ENCODE results near the gene CDC25A. TPM values are rescaled to one million over a fixed set of nuclear protein-coding genes. Genes with fewer than 3 reads are reported as not detected.

The CDC25A gene
- total and polyA plus RNA-seq, 2 experiments from 2014 or later = 17.7 to 126 TPM

- Histone ChIP-seq H3K9me2 (ENCODE audit: insufficient read depth) (no peaks in the 10 kb centered on the region), H3K4me3 (no peak overlapping the region), H3K27ac (ENCODE audit: low read depth) (no peak overlapping the region; the same call in 1 of the 2 replicates), H3K27me3 (ENCODE audit: insufficient read depth) (no peaks in the 10 kb centered on the region), H3K4me2 (no peak overlapping the region), H3K36me3 (ENCODE audit: insufficient read depth) (no peaks in the 10 kb centered on the region), H3K4me1 (ENCODE audit: insufficient read depth) (no peaks in the 10 kb centered on the region), H3F3A (replicated peaks; ENCODE audit: low read depth) (0 out of 2 replicates have a peak, but pooled peaks cover 4% of the 10 kb centered on the region), H4K20me1 (replicated peaks; ENCODE audit: insufficient read depth) (no peaks in the 10 kb centered on the region), H3K79me2 (replicated peaks; ENCODE audit: insufficient read depth) (no peaks in the 10 kb centered on the region), H2AFZ (peak overlapping the region; percentile 70)
- no peaks in the 10 kb centered on the region for H3K36me3 Mint-ChIP-seq (ENCODE audit: low read depth)
- H3K4me1 Mint-ChIP-seq = peaks cover 9% of the 10 kb centered on the region
- ATAC-seq = no peak; the same call in 2 of the 3 replicates
- TF ChIP-seq EZH2 (IDR thresholded peaks at IDR 0.05; ENCODE audit: low read depth, unreplicated experiment) = no peak
- no peak for TF ChIP-seq ZNF331 (CRISPR knock-in tag; IDR thresholded peaks at IDR 0.05; ENCODE audit: low read depth)
- TF ChIP-seq ZNF114 (CRISPR knock-in tag; IDR thresholded peaks at IDR 0.05) = no peak
- no peak for TF ChIP-seq CTCF (conservative IDR thresholded peaks at IDR 0.05; ENCODE audit: low read depth in 2 of 2)
- TF ChIP-seq STAT1 (IDR thresholded peaks at IDR 0.05; ENCODE audit: unreplicated experiment) = no peak
- TF ChIP-seq JUNB (IDR thresholded peaks at IDR 0.05; ENCODE audit: unreplicated experiment) = no peak
- TF ChIP-seq, protein P1, sequence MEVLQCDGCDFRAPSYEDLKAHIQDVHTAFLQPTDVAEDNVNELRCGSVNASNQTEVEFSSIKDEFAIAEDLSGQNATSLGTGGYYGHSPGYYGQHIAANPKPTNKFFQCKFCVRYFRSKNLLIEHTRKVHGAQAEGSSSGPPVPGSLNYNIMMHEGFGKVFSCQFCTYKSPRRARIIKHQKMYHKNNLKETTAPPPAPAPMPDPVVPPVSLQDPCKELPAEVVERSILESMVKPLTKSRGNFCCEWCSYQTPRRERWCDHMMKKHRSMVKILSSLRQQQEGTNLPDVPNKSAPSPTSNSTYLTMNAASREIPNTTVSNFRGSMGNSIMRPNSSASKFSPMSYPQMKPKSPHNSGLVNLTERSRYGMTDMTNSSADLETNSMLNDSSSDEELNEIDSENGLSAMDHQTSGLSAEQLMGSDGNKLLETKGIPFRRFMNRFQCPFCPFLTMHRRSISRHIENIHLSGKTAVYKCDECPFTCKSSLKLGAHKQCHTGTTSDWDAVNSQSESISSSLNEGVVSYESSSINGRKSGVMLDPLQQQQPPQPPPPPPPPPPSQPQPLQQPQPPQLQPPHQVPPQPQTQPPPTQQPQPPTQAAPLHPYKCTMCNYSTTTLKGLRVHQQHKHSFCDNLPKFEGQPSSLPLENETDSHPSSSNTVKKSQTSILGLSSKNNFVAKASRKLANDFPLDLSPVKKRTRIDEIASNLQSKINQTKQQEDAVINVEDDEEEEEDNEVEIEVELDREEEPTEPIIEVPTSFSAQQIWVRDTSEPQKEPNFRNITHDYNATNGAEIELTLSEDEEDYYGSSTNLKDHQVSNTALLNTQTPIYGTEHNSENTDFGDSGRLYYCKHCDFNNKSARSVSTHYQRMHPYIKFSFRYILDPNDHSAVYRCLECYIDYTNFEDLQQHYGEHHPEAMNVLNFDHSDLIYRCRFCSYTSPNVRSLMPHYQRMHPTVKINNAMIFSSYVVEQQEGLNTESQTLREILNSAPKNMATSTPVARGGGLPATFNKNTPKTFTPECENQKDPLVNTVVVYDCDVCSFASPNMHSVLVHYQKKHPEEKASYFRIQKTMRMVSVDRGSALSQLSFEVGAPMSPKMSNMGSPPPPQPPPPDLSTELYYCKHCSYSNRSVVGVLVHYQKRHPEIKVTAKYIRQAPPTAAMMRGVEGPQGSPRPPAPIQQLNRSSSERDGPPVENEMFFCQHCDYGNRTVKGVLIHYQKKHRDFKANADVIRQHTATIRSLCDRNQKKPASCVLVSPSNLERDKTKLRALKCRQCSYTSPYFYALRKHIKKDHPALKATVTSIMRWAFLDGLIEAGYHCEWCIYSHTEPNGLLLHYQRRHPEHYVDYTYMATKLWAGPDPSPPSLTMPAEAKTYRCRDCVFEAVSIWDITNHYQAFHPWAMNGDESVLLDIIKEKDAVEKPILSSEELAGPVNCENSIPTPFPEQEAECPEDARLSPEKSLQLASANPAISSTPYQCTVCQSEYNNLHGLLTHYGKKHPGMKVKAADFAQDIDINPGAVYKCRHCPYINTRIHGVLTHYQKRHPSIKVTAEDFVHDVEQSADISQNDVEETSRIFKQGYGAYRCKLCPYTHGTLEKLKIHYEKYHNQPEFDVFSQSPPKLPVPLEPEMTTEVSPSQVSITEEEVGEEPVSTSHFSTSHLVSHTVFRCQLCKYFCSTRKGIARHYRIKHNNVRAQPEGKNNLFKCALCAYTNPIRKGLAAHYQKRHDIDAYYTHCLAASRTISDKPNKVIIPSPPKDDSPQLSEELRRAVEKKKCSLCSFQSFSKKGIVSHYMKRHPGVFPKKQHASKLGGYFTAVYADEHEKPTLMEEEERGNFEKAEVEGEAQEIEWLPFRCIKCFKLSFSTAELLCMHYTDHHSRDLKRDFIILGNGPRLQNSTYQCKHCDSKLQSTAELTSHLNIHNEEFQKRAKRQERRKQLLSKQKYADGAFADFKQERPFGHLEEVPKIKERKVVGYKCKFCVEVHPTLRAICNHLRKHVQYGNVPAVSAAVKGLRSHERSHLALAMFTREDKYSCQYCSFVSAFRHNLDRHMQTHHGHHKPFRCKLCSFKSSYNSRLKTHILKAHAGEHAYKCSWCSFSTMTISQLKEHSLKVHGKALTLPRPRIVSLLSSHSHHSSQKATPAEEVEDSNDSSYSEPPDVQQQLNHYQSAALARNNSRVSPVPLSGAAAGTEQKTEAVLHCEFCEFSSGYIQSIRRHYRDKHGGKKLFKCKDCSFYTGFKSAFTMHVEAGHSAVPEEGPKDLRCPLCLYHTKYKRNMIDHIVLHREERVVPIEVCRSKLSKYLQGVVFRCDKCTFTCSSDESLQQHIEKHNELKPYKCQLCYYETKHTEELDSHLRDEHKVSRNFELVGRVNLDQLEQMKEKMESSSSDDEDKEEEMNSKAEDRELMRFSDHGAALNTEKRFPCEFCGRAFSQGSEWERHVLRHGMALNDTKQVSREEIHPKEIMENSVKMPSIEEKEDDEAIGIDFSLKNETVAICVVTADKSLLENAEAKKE (CRISPR knock-in tag; IDR thresholded peaks at IDR 0.05) = no peak
- TF ChIP-seq, protein P2, sequence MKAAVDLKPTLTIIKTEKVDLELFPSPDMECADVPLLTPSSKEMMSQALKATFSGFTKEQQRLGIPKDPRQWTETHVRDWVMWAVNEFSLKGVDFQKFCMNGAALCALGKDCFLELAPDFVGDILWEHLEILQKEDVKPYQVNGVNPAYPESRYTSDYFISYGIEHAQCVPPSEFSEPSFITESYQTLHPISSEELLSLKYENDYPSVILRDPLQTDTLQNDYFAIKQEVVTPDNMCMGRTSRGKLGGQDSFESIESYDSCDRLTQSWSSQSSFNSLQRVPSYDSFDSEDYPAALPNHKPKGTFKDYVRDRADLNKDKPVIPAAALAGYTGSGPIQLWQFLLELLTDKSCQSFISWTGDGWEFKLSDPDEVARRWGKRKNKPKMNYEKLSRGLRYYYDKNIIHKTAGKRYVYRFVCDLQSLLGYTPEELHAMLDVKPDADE (IDR thresholded peaks at IDR 0.05) = no peak
- TF ChIP-seq NANOG (IDR thresholded peaks at IDR 0.05; ENCODE audit: borderline replicate concordance) = no peak
- no peak for TF ChIP-seq CREB1 (CRISPR knock-in tag; IDR thresholded peaks at IDR 0.05; ENCODE audit: low read depth)
- TF ChIP-seq EZH2phosphoT487 (IDR thresholded peaks at IDR 0.05; ENCODE audit: unreplicated experiment) = no peak
- TF ChIP-seq REST (IDR thresholded peaks at IDR 0.05; ENCODE audit: unreplicated experiment) = no peak
- no peak for TF ChIP-seq POLR2AphosphoS5 (IDR thresholded peaks at IDR 0.05; ENCODE audit: low read depth)
- peak; percentile 22 for DNase-seq (ENCODE audit: low spot score)
- no peaks in the 10 kb centered on the region for H3K9me3 Mint-ChIP-seq
- H3K27ac Mint-ChIP-seq = peak overlapping the region; percentile 48
- no peak overlapping the region for H3K4me3 Mint-ChIP-seq
- peaks cover 7% of the 10 kb centered on the region for H3K27me3 Mint-ChIP-seq (ENCODE audit: insufficient read depth, low read depth, poor library complexity)
These were observed 47.9 kb downstream of the CDC25A start for GRCh38 chr3:48140336-48140757.

Data from GM23338 (cell line).